ENCODE data around the gene PDE4D.

DNA sequence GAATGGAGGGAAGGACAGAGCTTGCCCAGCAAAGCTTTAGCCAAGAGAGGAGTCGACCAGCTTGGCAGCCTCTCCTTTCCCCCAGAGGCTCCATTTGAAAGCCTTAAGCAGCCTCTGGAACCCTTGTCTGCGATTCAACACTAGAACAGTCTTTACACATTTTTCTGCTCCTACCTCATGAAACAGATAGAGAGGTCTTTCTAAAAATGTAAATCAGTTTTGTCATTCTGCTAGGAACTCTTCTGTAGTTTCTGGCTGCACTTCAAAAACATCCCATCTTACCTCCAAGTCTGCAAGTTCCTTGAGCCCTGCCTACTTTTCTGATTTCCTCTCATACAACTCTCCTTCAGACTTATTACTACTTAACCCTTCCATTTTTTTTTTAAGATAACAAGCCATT lies 70.1 kb downstream of the PDE4D start:
- TF ChIP-seq CTCF (IDR thresholded peaks at IDR 0.05) (no peak), ERG (CRISPR knock-in tag; IDR thresholded peaks at IDR 0.05) (no peak), ZNF263 (CRISPR knock-in tag; IDR thresholded peaks at IDR 0.05; ENCODE audit: low read depth) (no peak), CBFB (CRISPR knock-in tag; IDR thresholded peaks at IDR 0.05; ENCODE audit: low read depth) (no peak), ZNF232 (CRISPR knock-in tag; IDR thresholded peaks at IDR 0.05) (no peak), ATF3 (CRISPR knock-in tag; conservative IDR thresholded peaks at IDR 0.05) (no peak)
- TF ChIP-seq, protein P1, sequence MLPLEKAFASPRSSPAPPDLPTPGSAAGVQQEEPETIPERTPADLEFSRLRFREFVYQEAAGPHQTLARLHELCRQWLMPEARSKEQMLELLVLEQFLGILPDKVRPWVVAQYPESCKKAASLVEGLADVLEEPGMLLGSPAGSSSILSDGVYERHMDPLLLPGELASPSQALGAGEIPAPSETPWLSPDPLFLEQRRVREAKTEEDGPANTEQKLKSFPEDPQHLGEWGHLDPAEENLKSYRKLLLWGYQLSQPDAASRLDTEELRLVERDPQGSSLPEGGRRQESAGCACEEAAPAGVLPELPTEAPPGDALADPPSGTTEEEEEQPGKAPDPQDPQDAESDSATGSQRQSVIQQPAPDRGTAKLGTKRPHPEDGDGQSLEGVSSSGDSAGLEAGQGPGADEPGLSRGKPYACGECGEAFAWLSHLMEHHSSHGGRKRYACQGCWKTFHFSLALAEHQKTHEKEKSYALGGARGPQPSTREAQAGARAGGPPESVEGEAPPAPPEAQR (CRISPR knock-in tag; IDR thresholded peaks at IDR 0.05) = no peak
- TF ChIP-seq, protein P2, sequence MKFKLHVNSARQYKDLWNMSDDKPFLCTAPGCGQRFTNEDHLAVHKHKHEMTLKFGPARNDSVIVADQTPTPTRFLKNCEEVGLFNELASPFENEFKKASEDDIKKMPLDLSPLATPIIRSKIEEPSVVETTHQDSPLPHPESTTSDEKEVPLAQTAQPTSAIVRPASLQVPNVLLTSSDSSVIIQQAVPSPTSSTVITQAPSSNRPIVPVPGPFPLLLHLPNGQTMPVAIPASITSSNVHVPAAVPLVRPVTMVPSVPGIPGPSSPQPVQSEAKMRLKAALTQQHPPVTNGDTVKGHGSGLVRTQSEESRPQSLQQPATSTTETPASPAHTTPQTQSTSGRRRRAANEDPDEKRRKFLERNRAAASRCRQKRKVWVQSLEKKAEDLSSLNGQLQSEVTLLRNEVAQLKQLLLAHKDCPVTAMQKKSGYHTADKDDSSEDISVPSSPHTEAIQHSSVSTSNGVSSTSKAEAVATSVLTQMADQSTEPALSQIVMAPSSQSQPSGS (CRISPR knock-in tag; IDR thresholded peaks at IDR 0.05; ENCODE audit: borderline replicate concordance, low read depth) = no peak
